ENCODE data around the gene MAP4K1. TPM values are rescaled to one million over a fixed set of nuclear protein-coding genes. Genes with fewer than 3 reads are reported as not detected.
"Not testable (repeated sequence)": the region's sequence is repeated elsewhere in the genome, so short reads cannot be mapped to it uniquely, and the experiment has no call there.

Gene MAP4K1
- total RNA-seq, 1 donor from 2014 or later, result 9.0 TPM

- no peak for DNase-seq (ENCODE audit: low spot score)
These were observed 48.3 kb downstream of the MAP4K1 start for GRCh38 chr19:38569368-38569983.

GRCh38 chr19:38565691-38566105 lies 52.1 kb downstream of the MAP4K1 start:
- DNase-seq (ENCODE audit: low spot score), result no peak

- no peak for DNase-seq (ENCODE audit: low spot score)
These were observed 52.6 kb downstream of the MAP4K1 start for GRCh38 chr19:38564981-38565690.

GRCh38 chr19:38563475-38563874 lies 54.3 kb downstream of the MAP4K1 start:
- no peak for DNase-seq (ENCODE audit: low spot score)

- DNase-seq (ENCODE audit: low spot score), result no peak
These were observed 55.7 kb downstream of the MAP4K1 start for GRCh38 chr19:38562096-38562495.

- no peak for DNase-seq (ENCODE audit: low spot score)
These were observed 56.1 kb downstream of the MAP4K1 start for GRCh38 chr19:38561658-38562057.

GRCh38 chr19:38561053-38561606 lies 56.6 kb downstream of the MAP4K1 start:
- DNase-seq (ENCODE audit: low spot score), result no peak

GRCh38 chr19:38559428-38560401 lies 58.0 kb downstream of the MAP4K1 start:
- no peak for DNase-seq (ENCODE audit: low spot score)

- DNase-seq (ENCODE audit: low spot score), result not testable (repeated sequence)
These were observed 58.8 kb downstream of the MAP4K1 start for GRCh38 chr19:38558933-38559332.

GRCh38 chr19:38557205-38557799 lies 60.5 kb downstream of the MAP4K1 start:
- no peak for DNase-seq (ENCODE audit: low spot score)

- no peak for DNase-seq (ENCODE audit: low spot score)
These were observed 61.1 kb downstream of the MAP4K1 start for GRCh38 chr19:38556521-38557174.

GRCh38 chr19:38555200-38555599 lies 62.6 kb downstream of the MAP4K1 start:
- DNase-seq (ENCODE audit: low spot score), result no peak

- no peak for DNase-seq (ENCODE audit: low spot score)
These were observed 63.0 kb downstream of the MAP4K1 start for GRCh38 chr19:38554676-38555141.

GRCh38 chr19:38553239-38553638 lies 64.5 kb downstream of the MAP4K1 start:
- not testable (repeated sequence) for DNase-seq (ENCODE audit: low spot score)

GRCh38 chr19:38551450-38551813 lies 66.3 kb downstream of the MAP4K1 start:
- DNase-seq (ENCODE audit: low spot score), result no peak

- no peak for DNase-seq (ENCODE audit: low spot score)
These were observed 67.4 kb downstream of the MAP4K1 start for GRCh38 chr19:38550376-38550775.

- no peak for DNase-seq (ENCODE audit: low spot score)
These were observed 67.8 kb downstream of the MAP4K1 start for GRCh38 chr19:38549942-38550341.

- DNase-seq (ENCODE audit: low spot score), result no peak
These were observed 68.7 kb downstream of the MAP4K1 start for GRCh38 chr19:38549061-38549460.

- DNase-seq (ENCODE audit: low spot score), result no peak
These were observed 70.3 kb downstream of the MAP4K1 start for GRCh38 chr19:38547421-38547820.

- DNase-seq (ENCODE audit: low spot score), result no peak
These were observed 72.2 kb downstream of the MAP4K1 start for GRCh38 chr19:38545596-38545995.
